GM19372 (cell line): ENCODE measurements around the gene BMX.

Experiments
- ATAC-seq: cut with Tn5 transposase; IDR thresholded peaks from one replicate; pipeline ENCODE4 v1.9.1; 2021; ENCODE audit warnings: mild to moderate bottlenecking, low read depth, moderate library complexity; ENCODE audit not compliant: unreplicated experiment

Gene BMX

GRCh38 chrX:15500497-15500966 lies at the start of gene BMX:
TSS of gene BMX (plus strand) at chrX:15500807. CDS start at chrX:15508354, 7,547 bp downstream.
- ATAC-seq: no peak

- no peak for ATAC-seq
Observed at GRCh38 chrX:15451913-15452312, 48.7 kb upstream of the BMX start.

GRCh38 chrX:15464704-15465103 lies 35.9 kb upstream of the BMX start:
- ATAC-seq: no peak

GRCh38 chrX:15465347-15465746 lies 35.3 kb upstream of the BMX start:
- no peak for ATAC-seq

- ATAC-seq: no peak
Observed at GRCh38 chrX:15465896-15466651, 34.5 kb upstream of the BMX start.

- no peak for ATAC-seq
Observed at GRCh38 chrX:15468036-15468435, 32.6 kb upstream of the BMX start.

GRCh38 chrX:15469613-15470012 lies 31.0 kb upstream of the BMX start:
- ATAC-seq: no peak

- peak; percentile 68 for ATAC-seq
Observed at GRCh38 chrX:15471028-15471427, 29.6 kb upstream of the BMX start.

GRCh38 chrX:15472531-15472930 lies 28.1 kb upstream of the BMX start:
- no peak for ATAC-seq

GRCh38 chrX:15474028-15474427 lies 26.6 kb upstream of the BMX start:
- no peak for ATAC-seq

GRCh38 chrX:15475021-15475420 lies 25.6 kb upstream of the BMX start:
- no peak for ATAC-seq

- no peak for ATAC-seq
Observed at GRCh38 chrX:15475486-15475885, 25.1 kb upstream of the BMX start.

GRCh38 chrX:15483891-15484290 lies 16.7 kb upstream of the BMX start:
- no peak for ATAC-seq

GRCh38 chrX:15492469-15492868 lies 8.1 kb upstream of the BMX start:
- no peak for ATAC-seq

GRCh38 chrX:15493118-15493962 lies 7.3 kb upstream of the BMX start, which contains the start of gene PIR:
TSS of gene PIR (minus strand) at chrX:15493333. CDS start at chrX:15491257, 2,076 bp downstream.
- peak; percentile 96 for ATAC-seq

- ATAC-seq: no peak
Observed at GRCh38 chrX:15495801-15496200, 4.8 kb upstream of the BMX start.

GRCh38 chrX:15496824-15497223 lies 3.8 kb upstream of the BMX start:
- ATAC-seq: no peak

GRCh38 chrX:15497865-15498264 lies 2.7 kb upstream of the BMX start:
- ATAC-seq: no peak

GRCh38 chrX:15498741-15499140 lies 1.9 kb upstream of the BMX start:
- ATAC-seq: no peak

- ATAC-seq: no peak
Observed at GRCh38 chrX:15499976-15500375, 631 bp upstream of the BMX start.

- ATAC-seq: no peak
Observed at GRCh38 chrX:15501506-15501905, 899 bp downstream of the BMX start.
